ENCODE measurements around the gene SPATA2. TPM values are rescaled to one million over a fixed set of nuclear protein-coding genes. Genes with fewer than 3 reads are reported as not detected.

The SPATA2 gene
- polyA plus RNA-seq, 2 donors = 2.6 to 3.6 TPM

DNA sequence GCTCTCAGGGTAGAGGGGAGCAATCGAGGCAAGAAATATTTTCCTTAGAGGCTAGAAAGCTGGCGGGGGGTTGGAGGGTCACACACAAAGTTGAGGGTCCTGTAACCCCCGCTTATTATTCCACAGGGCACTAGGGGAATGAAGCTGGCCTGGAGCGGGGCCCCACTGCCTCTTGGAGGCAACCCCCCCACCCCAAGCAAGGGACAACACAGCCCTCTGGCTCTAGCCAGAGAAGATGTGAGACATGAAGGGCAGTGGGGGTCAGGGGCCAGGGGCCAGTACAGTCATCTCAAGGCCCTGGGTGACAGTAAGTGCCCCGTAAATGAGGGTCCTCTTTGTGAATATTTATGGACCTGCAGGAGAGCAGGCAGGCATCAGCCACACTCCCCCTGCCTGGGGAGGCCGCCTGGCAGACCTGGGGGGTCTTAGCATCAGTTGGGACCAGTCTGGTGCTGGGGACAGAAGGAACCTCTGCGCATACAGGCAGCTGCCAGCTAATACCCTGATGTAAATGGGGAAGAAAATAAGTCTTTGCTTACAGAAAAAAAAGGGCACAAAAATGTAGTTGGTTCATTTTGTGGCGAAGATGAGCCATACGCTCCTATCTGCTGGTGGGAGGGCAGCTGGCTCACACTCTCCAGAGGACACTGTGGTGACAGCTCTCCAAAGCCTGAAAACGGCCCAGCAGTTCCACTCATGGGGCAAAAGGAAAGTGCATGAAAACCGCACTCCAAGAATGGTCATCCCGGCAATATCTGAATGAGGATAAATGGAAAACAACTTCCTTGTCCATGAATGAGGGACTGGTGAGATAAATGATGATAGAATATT, 21.9 kb downstream of the SPATA2 start:
- H3K9me3 ChIP-seq (ENCODE audit: control insufficient read depth in 2 of 2, insufficient read depth in 1 of 2, low read depth in 1 of 2, low read length in 1 of 2) = no peaks in the 10 kb centered on the region
- peaks cover 3 to 5% of the 10 kb centered on the region in 2 donors for H3K4me1 ChIP-seq (ENCODE audit: control insufficient read depth in 2 of 2, insufficient read depth in 2 of 2, low read length in 1 of 2)
- H3K4me3 ChIP-seq (ENCODE audit: low read depth in 1 of 2, low read length in 2 of 2) = no peak overlapping the region
- H3K27ac ChIP-seq (ENCODE audit: low read depth in 2 of 2, low read length in 1 of 2) = peak overlapping the region in 1 of 2 donors; percentile 4
- WGBS, 2 donors = 74 to 77% methylated on average over 12 of the region's 12 CpGs
- H3K27me3 ChIP-seq (ENCODE audit: control insufficient read depth in 1 of 2, insufficient read depth in 2 of 2, low read length in 2 of 2) = no peaks in the 10 kb centered on the region
- H3K36me3 ChIP-seq (ENCODE audit: control insufficient read depth in 2 of 2, insufficient read depth in 2 of 2, low read length in 1 of 2) = peaks cover 0 to 7% of the 10 kb centered on the region in 2 donors

GRCh38 chr20:49892817-49893216, 22.5 kb downstream of the SPATA2 start:
- Histone ChIP-seq H3K4me1 (ENCODE audit: control insufficient read depth in 2 of 2, insufficient read depth in 2 of 2, low read length in 1 of 2) (peaks cover 3 to 5% of the 10 kb centered on the region in 2 donors), H3K9me3 (ENCODE audit: control insufficient read depth in 2 of 2, insufficient read depth in 1 of 2, low read depth in 1 of 2, low read length in 1 of 2) (no peaks in the 10 kb centered on the region), H3K4me3 (ENCODE audit: low read depth in 1 of 2, low read length in 2 of 2) (no peak overlapping the region), H3K27ac (ENCODE audit: low read depth in 2 of 2, low read length in 1 of 2) (no peak overlapping the region), H3K36me3 (ENCODE audit: control insufficient read depth in 2 of 2, insufficient read depth in 2 of 2, low read length in 1 of 2) (peaks cover 5 to 11% of the 10 kb centered on the region in 2 donors), H3K27me3 (ENCODE audit: control insufficient read depth in 1 of 2, insufficient read depth in 2 of 2, low read length in 2 of 2) (no peaks in the 10 kb centered on the region)
- WGBS, 2 donors = 63 to 69% methylated on average over 11 of the region's 11 CpGs

DNA sequence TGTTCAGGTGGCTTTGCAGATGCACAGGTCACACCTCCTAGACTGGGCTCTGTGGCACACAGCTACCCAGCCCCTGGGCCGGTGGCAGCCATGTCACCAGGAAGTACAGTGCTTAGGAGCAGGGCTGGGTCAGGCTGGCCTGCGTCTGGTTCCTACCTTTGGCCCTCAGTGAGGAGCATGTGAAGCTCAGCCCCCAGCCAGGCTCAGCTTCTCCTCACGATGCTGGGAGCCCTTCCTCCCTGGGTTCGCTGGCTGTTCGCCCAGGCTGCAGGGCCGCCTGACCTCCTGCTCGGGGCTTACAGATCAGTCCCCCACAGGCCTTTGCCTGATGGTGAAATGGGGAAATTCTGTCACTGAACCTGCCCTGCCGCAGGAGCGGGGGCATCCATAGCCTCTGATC, 23.1 kb downstream of the SPATA2 start:
- Histone ChIP-seq H3K4me1 (ENCODE audit: control insufficient read depth in 2 of 2, insufficient read depth in 2 of 2, low read length in 1 of 2) (peaks cover 3 to 7% of the 10 kb centered on the region in 2 donors), H3K36me3 (ENCODE audit: control insufficient read depth in 2 of 2, insufficient read depth in 2 of 2, low read length in 1 of 2) (peaks cover 6 to 16% of the 10 kb centered on the region in 2 donors), H3K4me3 (ENCODE audit: low read depth in 1 of 2, low read length in 2 of 2) (no peak overlapping the region), H3K9me3 (ENCODE audit: control insufficient read depth in 2 of 2, insufficient read depth in 1 of 2, low read depth in 1 of 2, low read length in 1 of 2) (no peaks in the 10 kb centered on the region), H3K27me3 (ENCODE audit: control insufficient read depth in 1 of 2, insufficient read depth in 2 of 2, low read length in 2 of 2) (no peaks in the 10 kb centered on the region), H3K27ac (ENCODE audit: low read depth in 2 of 2, low read length in 1 of 2) (no peak overlapping the region)
- WGBS, 2 donors = 80 to 83% methylated on average over 9 of the region's 9 CpGs

DNA sequence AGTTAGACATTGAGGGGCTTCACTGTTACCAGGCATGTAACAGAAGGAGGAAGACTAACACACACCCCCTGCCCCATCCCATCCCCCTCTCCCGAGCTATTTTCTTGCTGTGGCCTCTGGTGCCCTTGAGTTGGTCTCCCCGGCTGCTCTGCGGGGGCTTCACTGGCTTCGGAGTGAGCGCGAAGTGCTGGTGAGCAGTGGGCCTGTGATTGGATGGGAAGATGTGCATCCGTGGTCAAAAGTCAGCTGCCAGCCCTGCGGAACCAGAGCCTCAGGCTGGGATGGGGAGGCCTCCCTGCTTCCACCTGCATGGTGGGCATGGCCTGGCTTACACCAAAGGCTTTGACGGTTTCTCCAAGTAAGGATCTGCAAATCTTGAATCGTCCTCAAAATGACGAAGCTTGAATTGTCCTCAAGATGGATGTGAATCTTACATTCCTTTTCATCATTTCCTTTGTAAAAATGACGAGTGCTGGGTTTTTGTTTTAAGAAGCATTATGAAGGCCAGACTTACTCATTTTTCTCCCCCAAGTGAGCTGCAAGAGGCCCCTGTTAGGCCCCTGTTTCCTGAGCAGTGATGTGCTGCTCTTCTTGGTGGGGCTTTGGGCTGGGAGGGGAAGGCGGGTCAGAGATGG, 23.7 kb downstream of the SPATA2 start:
- H3K4me1 ChIP-seq (ENCODE audit: control insufficient read depth in 2 of 2, insufficient read depth in 2 of 2, low read length in 1 of 2) = peaks cover 3 to 7% of the 10 kb centered on the region in 2 donors
- no peak overlapping the region for H3K4me3 ChIP-seq (ENCODE audit: low read depth in 1 of 2, low read length in 2 of 2)
- no peaks in the 10 kb centered on the region for H3K27me3 ChIP-seq (ENCODE audit: control insufficient read depth in 1 of 2, insufficient read depth in 2 of 2, low read length in 2 of 2)
- H3K27ac ChIP-seq (ENCODE audit: low read depth in 2 of 2, low read length in 1 of 2) = no peak overlapping the region
- no peaks in the 10 kb centered on the region for H3K9me3 ChIP-seq (ENCODE audit: control insufficient read depth in 2 of 2, insufficient read depth in 1 of 2, low read depth in 1 of 2, low read length in 1 of 2)
- peaks cover 6 to 23% of the 10 kb centered on the region in 2 donors for H3K36me3 ChIP-seq (ENCODE audit: control insufficient read depth in 2 of 2, insufficient read depth in 2 of 2, low read length in 1 of 2)
- 87 to 88% methylated on average over 13 of the region's 13 CpGs for WGBS, 2 donors

DNA sequence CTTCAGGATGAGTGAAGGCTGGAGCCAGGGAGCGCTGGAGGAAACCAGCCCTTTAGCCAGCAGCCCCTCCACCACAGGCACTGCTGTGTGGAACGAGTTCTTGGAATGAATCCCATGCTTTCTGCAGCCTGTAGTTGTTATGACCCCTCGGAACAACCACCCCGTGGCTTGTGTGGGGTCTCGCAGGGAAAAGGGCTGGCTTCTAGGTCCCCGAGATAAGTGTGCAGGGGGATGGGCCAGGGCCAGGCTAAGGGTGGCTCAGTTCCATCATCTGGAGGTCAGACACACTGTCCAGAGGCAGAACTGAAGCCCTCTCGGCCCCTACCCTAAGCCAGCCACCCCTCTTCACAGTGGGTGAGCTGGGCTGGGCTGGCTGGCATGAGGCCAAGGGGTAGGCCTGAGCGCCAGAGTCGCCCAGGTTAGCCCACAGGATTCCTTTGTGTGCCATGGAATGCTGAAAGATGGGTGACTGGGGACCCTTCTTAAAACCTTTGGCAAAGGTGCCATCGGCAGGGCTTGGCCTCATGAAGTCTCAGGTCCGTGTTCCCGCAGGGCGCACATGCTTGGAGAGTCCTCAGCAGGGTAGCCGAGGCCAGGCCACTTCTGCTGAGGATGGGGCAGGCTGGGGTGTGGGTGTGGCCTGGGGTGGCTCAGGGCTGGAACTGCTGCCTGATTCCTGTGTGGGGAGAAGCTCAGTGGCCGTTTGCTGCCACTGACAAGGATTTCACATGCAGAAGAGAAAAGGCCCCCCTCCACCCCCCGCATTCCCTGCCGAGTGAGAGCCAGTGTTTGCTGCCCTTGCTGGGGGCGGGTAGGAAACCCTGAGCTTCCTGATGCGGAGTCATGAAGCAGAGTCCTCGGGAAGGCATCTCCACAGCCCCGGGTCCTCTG, 24.6 kb downstream of the SPATA2 start:
- peaks cover 3 to 7% of the 10 kb centered on the region in 2 donors for H3K4me1 ChIP-seq (ENCODE audit: control insufficient read depth in 2 of 2, insufficient read depth in 2 of 2, low read length in 1 of 2)
- H3K9me3 ChIP-seq (ENCODE audit: control insufficient read depth in 2 of 2, insufficient read depth in 1 of 2, low read depth in 1 of 2, low read length in 1 of 2) = no peaks in the 10 kb centered on the region
- WGBS, 2 donors = 63 to 64% methylated on average over 21 of the region's 21 CpGs
- H3K36me3 ChIP-seq (ENCODE audit: control insufficient read depth in 2 of 2, insufficient read depth in 2 of 2, low read length in 1 of 2) = peaks cover 7 to 29% of the 10 kb centered on the region in 2 donors
- no peak overlapping the region for H3K27ac ChIP-seq (ENCODE audit: low read depth in 2 of 2, low read length in 1 of 2)
- no peaks in the 10 kb centered on the region for H3K27me3 ChIP-seq (ENCODE audit: control insufficient read depth in 1 of 2, insufficient read depth in 2 of 2, low read length in 2 of 2)
- no peak overlapping the region for H3K4me3 ChIP-seq (ENCODE audit: low read depth in 1 of 2, low read length in 2 of 2)

DNA sequence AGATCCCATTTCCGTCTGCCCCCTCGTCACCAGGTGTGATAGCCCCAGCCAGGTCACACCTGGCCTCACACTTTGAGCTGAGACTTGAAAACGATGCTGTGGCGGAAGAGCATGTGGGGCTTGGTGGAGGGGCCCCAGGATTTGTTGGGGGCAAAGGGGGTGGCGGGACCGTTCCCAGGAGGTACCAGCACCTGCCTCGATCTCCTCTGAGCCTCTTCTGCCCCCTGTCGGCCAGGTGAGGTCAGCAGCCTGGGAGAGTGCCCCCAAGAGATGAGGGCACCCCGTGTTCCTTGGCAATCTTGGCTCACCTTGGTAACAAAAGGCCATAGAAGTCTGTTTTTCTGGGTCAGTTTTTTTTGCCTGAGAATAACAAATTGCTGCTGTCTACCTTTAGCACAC, 25.4 kb downstream of the SPATA2 start:
- Histone ChIP-seq H3K27ac (ENCODE audit: low read depth in 2 of 2, low read length in 1 of 2) (no peak overlapping the region), H3K4me3 (ENCODE audit: low read depth in 1 of 2, low read length in 2 of 2) (no peak overlapping the region), H3K9me3 (ENCODE audit: control insufficient read depth in 2 of 2, insufficient read depth in 1 of 2, low read depth in 1 of 2, low read length in 1 of 2) (no peaks in the 10 kb centered on the region), H3K36me3 (ENCODE audit: control insufficient read depth in 2 of 2, insufficient read depth in 2 of 2, low read length in 1 of 2) (peaks cover 13 to 29% of the 10 kb centered on the region in 2 donors), H3K4me1 (ENCODE audit: control insufficient read depth in 2 of 2, insufficient read depth in 2 of 2, low read length in 1 of 2) (peaks cover 3 to 7% of the 10 kb centered on the region in 2 donors), H3K27me3 (ENCODE audit: control insufficient read depth in 1 of 2, insufficient read depth in 2 of 2, low read length in 2 of 2) (no peaks in the 10 kb centered on the region)
- WGBS, 2 donors = 57 to 73% methylated on average over 9 of the region's 9 CpGs

DNA sequence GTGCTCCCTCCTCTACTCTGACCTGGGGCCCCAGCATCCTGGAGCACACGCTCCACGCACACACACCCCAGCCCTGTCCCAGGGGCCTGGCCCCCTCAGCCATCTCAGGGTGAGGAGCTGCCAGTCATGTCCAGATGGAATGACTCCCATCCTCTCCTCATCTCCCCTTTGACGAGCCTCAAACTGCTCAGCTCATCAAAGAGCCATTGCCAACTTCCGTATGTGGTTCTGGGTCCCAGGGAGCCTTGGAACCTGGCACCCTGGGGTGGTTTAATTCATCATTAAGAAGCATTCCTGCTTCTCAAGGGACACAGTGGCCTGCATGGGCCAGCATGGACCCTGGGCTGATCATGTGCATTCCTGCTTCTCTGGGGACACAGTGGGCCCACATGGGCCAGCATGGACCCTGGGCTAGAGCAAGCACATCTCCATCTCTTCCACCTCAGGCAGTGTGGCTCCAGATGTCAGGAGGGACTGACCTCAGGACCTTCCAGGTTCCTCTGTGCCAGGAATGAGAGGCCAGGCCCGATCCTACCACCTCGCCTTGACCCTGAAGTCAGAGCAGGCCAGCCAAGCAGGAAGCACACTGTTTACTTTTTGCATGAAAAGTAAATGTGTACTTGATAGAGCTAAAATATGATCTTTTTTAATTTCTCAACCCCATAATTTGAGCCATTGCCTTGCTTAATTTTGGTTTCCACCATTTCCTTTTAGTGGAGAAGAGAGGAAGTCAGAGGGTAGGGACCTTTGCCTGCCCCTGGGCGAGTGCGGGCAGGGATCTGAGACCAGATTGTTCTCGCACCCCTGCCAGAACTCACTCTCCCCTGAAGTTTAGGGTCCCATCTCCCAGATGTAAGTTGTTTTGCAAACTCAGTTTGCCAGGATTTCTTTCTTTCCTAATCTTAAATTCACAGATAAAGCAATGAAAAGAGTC, 26.1 kb downstream of the SPATA2 start:
- no peaks in the 10 kb centered on the region for H3K27me3 ChIP-seq (ENCODE audit: control insufficient read depth in 1 of 2, insufficient read depth in 2 of 2, low read length in 2 of 2)
- no peak overlapping the region for H3K4me3 ChIP-seq (ENCODE audit: low read depth in 1 of 2, low read length in 2 of 2)
- H3K36me3 ChIP-seq (ENCODE audit: control insufficient read depth in 2 of 2, insufficient read depth in 2 of 2, low read length in 1 of 2) = peaks cover 13 to 36% of the 10 kb centered on the region in 2 donors
- WGBS, 2 donors = 75 to 76% methylated on average over 9 of the region's 9 CpGs
- H3K27ac ChIP-seq (ENCODE audit: low read depth in 2 of 2, low read length in 1 of 2) = no peak overlapping the region
- H3K9me3 ChIP-seq (ENCODE audit: control insufficient read depth in 2 of 2, insufficient read depth in 1 of 2, low read depth in 1 of 2, low read length in 1 of 2) = no peaks in the 10 kb centered on the region
- H3K4me1 ChIP-seq (ENCODE audit: control insufficient read depth in 2 of 2, insufficient read depth in 2 of 2, low read length in 1 of 2) = peaks cover 3 to 6% of the 10 kb centered on the region in 2 donors

GRCh38 chr20:49888212-49889000, 26.9 kb downstream of the SPATA2 start:
- H3K36me3 ChIP-seq (ENCODE audit: control insufficient read depth in 2 of 2, insufficient read depth in 2 of 2, low read length in 1 of 2) = peaks cover 15 to 44% of the 10 kb centered on the region in 2 donors
- H3K9me3 ChIP-seq (ENCODE audit: control insufficient read depth in 2 of 2, insufficient read depth in 1 of 2, low read depth in 1 of 2, low read length in 1 of 2) = no peaks in the 10 kb centered on the region
- H3K27ac ChIP-seq (ENCODE audit: low read depth in 2 of 2, low read length in 1 of 2) = peak overlapping the region; percentile 34 to 45
- WGBS, 2 donors = 57 to 64% methylated on average over 15 to 18 of the region's 18 CpGs
- peaks cover 3 to 6% of the 10 kb centered on the region in 2 donors for H3K4me1 ChIP-seq (ENCODE audit: control insufficient read depth in 2 of 2, insufficient read depth in 2 of 2, low read length in 1 of 2)
- no peak overlapping the region for H3K4me3 ChIP-seq (ENCODE audit: low read depth in 1 of 2, low read length in 2 of 2)
- no peaks in the 10 kb centered on the region for H3K27me3 ChIP-seq (ENCODE audit: control insufficient read depth in 1 of 2, insufficient read depth in 2 of 2, low read length in 2 of 2)
